Loucy (cell line): ENCODE measurements around the gene ARHGEF10L.

Experiments used
- H2AFZ ChIP-seq: fragments of 200-600 bp; sonication (generic); 2 replicates; pipeline ENCODE4 v1.6.0; 2016; ENCODE audit warnings: antibody characterized with exemption, mild to moderate bottlenecking, low read length, moderate library complexity
- H3F3A ChIP-seq: fragments of 200-600 bp; 2 replicates; pipeline ENCODE4 v1.6.0; 2016; ENCODE audit warnings: antibody characterized with exemption, low read depth, mild to moderate bottlenecking
- H3K27me3 ChIP-seq: fragments of 200-600 bp; sonication (generic); 2 replicates; pipeline ENCODE4 v1.6.1; 2014; ENCODE audit warnings: low read length, mild to moderate bottlenecking; ENCODE audit not compliant: insufficient read depth, poor library complexity, severe bottlenecking
- H3K36me3 ChIP-seq: fragments of 200-600 bp; sonication (generic); 2 replicates; pipeline ENCODE4 v1.6.1; 2016; ENCODE audit warnings: low read length; ENCODE audit not compliant: insufficient read depth
- H3K4me1 ChIP-seq: fragments of 200-600 bp; sonication (generic); 2 replicates; pipeline ENCODE4 v1.5.1; 2014; ENCODE audit warnings: low read length, mild to moderate bottlenecking; ENCODE audit not compliant: insufficient read depth, poor library complexity, severe bottlenecking
- H3K4me2 ChIP-seq: fragments of 200-600 bp; sonication (generic); 2 replicates; pipeline ENCODE4 v1.6.0; 2014; ENCODE audit warnings: antibody characterized with exemption, low read length, low read depth, mild to moderate bottlenecking; ENCODE audit not compliant: poor library complexity, severe bottlenecking
- H3K4me3 ChIP-seq: fragments of 200-600 bp; sonication (generic); 2 replicates; pipeline ENCODE4 v1.5.1; 2014; ENCODE audit warnings: low read length, mild to moderate bottlenecking, mixed read lengths; ENCODE audit not compliant: poor library complexity, severe bottlenecking
- H3K79me2 ChIP-seq: fragments of 200-600 bp; sonication (generic); 2 replicates; pipeline ENCODE4 v1.6.1; 2014; ENCODE audit warnings: low read length; ENCODE audit not compliant: insufficient read depth
- H3K9ac ChIP-seq: fragments of 200-600 bp; sonication (generic); 2 replicates; pipeline ENCODE4 v1.6.0; 2014; ENCODE audit warnings: mild to moderate bottlenecking, low read depth, low read length, moderate library complexity; ENCODE audit not compliant: poor library complexity, severe bottlenecking
- H3K9me2 ChIP-seq: fragments of 200-600 bp; sonication (generic); replicated peaks from 2 replicates; pipeline ENCODE4 v1.6.1; 2016; ENCODE audit warnings: low read depth, low read length, mixed read lengths
- H3K9me3 ChIP-seq: fragments of 200-600 bp; sonication (generic); 2 replicates; pipeline ENCODE4 v1.6.1; 2014; ENCODE audit warnings: mild to moderate bottlenecking, antibody characterized with exemption, low read length, low read depth; ENCODE audit not compliant: insufficient read depth
- H4K20me1 ChIP-seq: fragments of 200-600 bp; sonication (generic); 2 replicates; pipeline ENCODE4 v1.6.0; 2014; ENCODE audit warnings: antibody characterized with exemption, low read length, mild to moderate bottlenecking; ENCODE audit not compliant: insufficient read depth, poor library complexity, severe bottlenecking
- CTCF ChIP-seq: fragments of 200-600 bp; sonication (generic); conservative IDR thresholded peaks from 2 replicates; pipeline ENCODE4 v1.5.1; 2014; ENCODE audit warnings: mild to moderate bottlenecking, antibody characterized with exemption, low read length
- EZH2phosphoT487 ChIP-seq: fragments of 200-600 bp; IDR thresholded peaks from 2 replicates; pipeline ENCODE4 v1.6.1; 2018; ENCODE audit warnings: antibody characterized with exemption, mild to moderate bottlenecking, moderate library complexity, borderline replicate concordance

The ARHGEF10L gene

GRCh38 chr1:17640975-17641374, 101.5 kb downstream of the ARHGEF10L start:
- Histone ChIP-seq H3K9me2 (no peaks in the 10 kb centered on the region), H3K4me1 (no peaks in the 10 kb centered on the region), H3F3A (no peaks in the 10 kb centered on the region), H3K9ac (no peak overlapping the region), H3K27me3 (no peaks in the 10 kb centered on the region), H3K36me3 (no peaks in the 10 kb centered on the region), H3K79me2 (no peaks in the 10 kb centered on the region), H3K4me3 (no peak overlapping the region), H3K4me2 (no peak overlapping the region), H4K20me1 (no peaks in the 10 kb centered on the region), H3K9me3 (no peaks in the 10 kb centered on the region), H2AFZ (no peak overlapping the region)
- TF ChIP-seq CTCF (no peak), EZH2phosphoT487 (no peak)

DNA sequence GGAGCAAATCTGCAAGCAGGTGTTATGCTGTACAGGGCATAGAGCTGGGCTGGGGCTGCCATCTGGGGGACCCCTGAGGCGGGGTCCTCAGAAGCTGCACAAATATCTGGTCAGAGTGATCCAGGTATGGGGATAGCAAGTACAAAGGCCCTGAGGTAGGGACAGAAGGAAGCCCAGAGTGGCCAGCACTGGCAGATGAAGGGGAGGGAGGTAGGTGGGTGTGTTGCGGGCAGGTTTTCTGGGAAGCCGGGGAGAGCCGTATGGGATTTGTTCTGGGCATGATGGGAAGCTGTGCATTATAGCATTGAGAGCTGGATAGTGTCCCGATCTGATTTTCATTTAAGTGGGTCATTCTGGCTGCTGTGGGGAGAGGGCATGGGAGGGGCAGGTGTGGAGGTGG, 102.7 kb downstream of the ARHGEF10L start:
- Histone ChIP-seq H3F3A (no peaks in the 10 kb centered on the region), H3K9me3 (no peaks in the 10 kb centered on the region), H3K4me2 (no peak overlapping the region), H3K79me2 (no peaks in the 10 kb centered on the region), H2AFZ (no peak overlapping the region), H3K27me3 (no peaks in the 10 kb centered on the region), H3K9me2 (no peaks in the 10 kb centered on the region), H3K36me3 (no peaks in the 10 kb centered on the region), H4K20me1 (no peaks in the 10 kb centered on the region), H3K4me1 (no peaks in the 10 kb centered on the region), H3K4me3 (no peak overlapping the region), H3K9ac (no peak overlapping the region)
- TF ChIP-seq EZH2phosphoT487: no peak
- no peak for TF ChIP-seq CTCF

DNA sequence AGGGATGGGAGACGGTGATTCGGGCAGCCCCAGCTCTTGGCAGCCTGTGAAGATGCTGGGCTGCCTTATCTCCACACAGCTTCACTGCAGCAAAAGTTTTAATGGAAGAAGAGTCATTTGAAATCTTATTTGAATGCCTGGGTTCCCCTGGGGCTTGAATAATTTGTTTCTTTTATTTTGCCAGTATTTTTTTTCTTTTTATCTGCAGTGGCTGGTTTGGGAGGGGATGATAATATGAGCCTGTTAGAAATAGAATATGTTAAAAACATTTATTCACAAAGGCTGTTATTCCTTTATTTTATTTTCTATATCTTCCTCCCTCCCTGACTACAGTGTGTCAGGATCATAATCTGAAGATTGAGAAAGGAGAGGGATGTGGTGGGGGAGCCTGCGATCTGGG, 103.4 kb downstream of the ARHGEF10L start:
- Histone ChIP-seq H3K4me2 (no peak overlapping the region), H3K36me3 (no peaks in the 10 kb centered on the region), H3K9me2 (no peaks in the 10 kb centered on the region), H3K4me3 (no peak overlapping the region), H4K20me1 (no peaks in the 10 kb centered on the region), H3K27me3 (no peaks in the 10 kb centered on the region), H3K9me3 (no peaks in the 10 kb centered on the region), H3K79me2 (no peaks in the 10 kb centered on the region), H3F3A (no peaks in the 10 kb centered on the region), H3K9ac (no peak overlapping the region), H2AFZ (no peak overlapping the region), H3K4me1 (no peaks in the 10 kb centered on the region)
- TF ChIP-seq EZH2phosphoT487 (no peak), CTCF (no peak)
